Caco-2 (cell line): ENCODE measurements around the gene NFATC1. TPM values are rescaled to one million over a fixed set of nuclear protein-coding genes. Genes with fewer than 3 reads are reported as not detected.

Source experiments
- BruUV-seq: library from RNA; stranded (reverse); fragments of 400-500 nt; replicated peaks from 2 replicates; lab custom pipeline; 2021; lab: Mats Ljungman, UMichigan
- CTCF ChIA-PET: fragments of 300-600 bp; sonication (Branson Sonifier 250); formaldehyde crosslinking; loops from one replicate; lab custom pipeline; 2022; ENCODE audit warnings: antibody characterized with exemption; lab: Charles Lee
- POLR2A ChIA-PET: fragments of 300-600 bp; sonication (Branson Sonifier 250); formaldehyde crosslinking; loops from one replicate; lab custom pipeline; 2022; ENCODE audit warnings: antibody characterized with exemption; lab: Charles Lee
- DNase-seq, 2 experiments: peaks; one replicate each; pipeline versions ENCODE4 v3.0.0 to v3.0.0-alpha.2; 2020 to 2022
- H3K27me3 ChIP-seq: replicated peaks from 2 replicates; pipeline ENCODE4 v1.6.0; 2011; ENCODE audit warnings: low read length; ENCODE audit not compliant: control insufficient read depth, insufficient read depth
- H3K36me3 ChIP-seq: 2 replicates; pipeline ENCODE4 v1.5.1; 2011; ENCODE audit warnings: low read length; ENCODE audit not compliant: control insufficient read depth, insufficient read depth
- H3K4me1 ChIP-seq: fragments of 250-450 bp; sonication (Bioruptor Pico); 2 replicates; pipeline ENCODE4 v1.5.1; 2020; ENCODE audit warnings: mild to moderate bottlenecking
- H3K4me3 ChIP-seq: 2 replicates; pipeline ENCODE4 v1.5.1; 2011; ENCODE audit warnings: low read depth, mild to moderate bottlenecking, control low read depth, low read length
- H3K9me3 ChIP-seq: fragments of 250-450 bp; sonication (Bioruptor Pico); 2 replicates; pipeline ENCODE4 v1.5.1; 2020; ENCODE audit warnings: mild to moderate bottlenecking, moderate library complexity
- H3K27ac Mint-ChIP-seq: one replicate; pipeline ENCODE4 v1.8.0; 2022; ENCODE audit warnings: mixed read lengths; ENCODE audit not compliant: unreplicated experiment
- H3K27me3 Mint-ChIP-seq: one replicate; pipeline ENCODE4 v1.8.0; 2022; ENCODE audit warnings: mixed read lengths; ENCODE audit not compliant: insufficient read depth, unreplicated experiment
- H3K36me3 Mint-ChIP-seq: one replicate; pipeline ENCODE4 v1.8.0; 2022; ENCODE audit warnings: mild to moderate bottlenecking, mixed read lengths; ENCODE audit not compliant: insufficient read depth, unreplicated experiment
- H3K4me1 Mint-ChIP-seq: one replicate; pipeline ENCODE4 v1.8.0; 2022; ENCODE audit warnings: low read depth, mixed read lengths; ENCODE audit not compliant: unreplicated experiment
- H3K4me3 Mint-ChIP-seq: one replicate; pipeline ENCODE4 v1.8.0; 2022; ENCODE audit warnings: mild to moderate bottlenecking, moderate library complexity, mixed read lengths; ENCODE audit not compliant: unreplicated experiment
- H3K9me3 Mint-ChIP-seq: one replicate; pipeline ENCODE4 v1.8.0; 2022; ENCODE audit warnings: mixed read lengths; ENCODE audit not compliant: unreplicated experiment
- CTCF ChIP-seq, 2 experiments: fragments of 200-600 bp in 1 of 2; IDR thresholded peaks; 1 replicate in 1 of 2; 2 replicates in 1 of 2; pipeline versions ENCODE4 v1.5.1 to v1.8.0; 2011 to 2022; ENCODE audit warnings: antibody characterized with exemption in 1 of 2, control low read depth in 1 of 2, inconsistent platforms in 1 of 2, low read depth in 1 of 2, low read length in 1 of 2, mild to moderate bottlenecking in 1 of 2, moderate library complexity in 1 of 2; ENCODE audit not compliant: insufficient read depth in 1 of 2, severe bottlenecking in 1 of 2, unreplicated experiment in 1 of 2
- intact Hi-C: fragments of 100-400 bp; cut with micrococcal nuclease; formaldehyde crosslinking; loops from one replicate; pipeline ENCODE4 v1.10.0; 2022; ENCODE audit not compliant: unreplicated experiment
- total RNA-seq: library from RNA; stranded (reverse); gene quantifications from 2 replicates; pipeline ENCODE4 v1.2.3, GENCODE V29; 2022

NFATC1 gene
- total RNA-seq, 1 experiment from 2014 or later: 0.66 TPM

- Mint-ChIP-seq H3K4me1 (no peaks in the 10 kb centered on the region), H3K9me3 (no peaks in the 10 kb centered on the region), H3K27me3 (no peaks in the 10 kb centered on the region), H3K4me3 (no peak overlapping the region), H3K27ac (no peak overlapping the region), H3K36me3 (no peaks in the 10 kb centered on the region)
- TF ChIP-seq CTCF (IDR thresholded peaks at IDR 0.05; ENCODE audit: insufficient read depth in 1 of 2, low read depth in 1 of 2, low read length in 1 of 2, severe bottlenecking in 1 of 2, unreplicated experiment in 1 of 2): no peak
- Histone ChIP-seq H3K36me3 (no peaks in the 10 kb centered on the region), H3K4me3 (no peak overlapping the region), H3K27me3 (no peaks in the 10 kb centered on the region), H3K9me3 (no peaks in the 10 kb centered on the region), H3K4me1 (no peaks in the 10 kb centered on the region)
- intact Hi-C loops: no loop called here
- no peak for DNase-seq
- ChIA-PET POLR2A (no interaction called here), CTCF (no interaction called here)
- no TSS peak for BruUV-seq
Observed at GRCh38 chr18:79525556-79526467, 130.1 kb downstream of the NFATC1 start.

- intact Hi-C loops: no loop called here
- no peak overlapping the region for H3K4me3 ChIP-seq
- TF ChIP-seq CTCF (IDR thresholded peaks at IDR 0.05; ENCODE audit: insufficient read depth in 1 of 2, low read depth in 1 of 2, low read length in 1 of 2, severe bottlenecking in 1 of 2, unreplicated experiment in 1 of 2): no peak
- no TSS peak for BruUV-seq
- ChIA-PET CTCF (no interaction called here), POLR2A (no interaction called here)
- no peaks in the 10 kb centered on the region for H3K36me3 Mint-ChIP-seq
- H3K4me3 Mint-ChIP-seq: no peak overlapping the region
- no peaks in the 10 kb centered on the region for H3K9me3 ChIP-seq
- H3K27me3 Mint-ChIP-seq: peaks cover 3% of the 10 kb centered on the region
- H3K27ac Mint-ChIP-seq: no peak overlapping the region
- no peaks in the 10 kb centered on the region for H3K4me1 ChIP-seq
- no peak for DNase-seq
- H3K27me3 ChIP-seq: no peaks in the 10 kb centered on the region
- H3K9me3 Mint-ChIP-seq: no peaks in the 10 kb centered on the region
- no peaks in the 10 kb centered on the region for H3K4me1 Mint-ChIP-seq
- no peaks in the 10 kb centered on the region for H3K36me3 ChIP-seq
Observed at GRCh38 chr18:79526468-79527460, 131.0 kb downstream of the NFATC1 start.

DNA sequence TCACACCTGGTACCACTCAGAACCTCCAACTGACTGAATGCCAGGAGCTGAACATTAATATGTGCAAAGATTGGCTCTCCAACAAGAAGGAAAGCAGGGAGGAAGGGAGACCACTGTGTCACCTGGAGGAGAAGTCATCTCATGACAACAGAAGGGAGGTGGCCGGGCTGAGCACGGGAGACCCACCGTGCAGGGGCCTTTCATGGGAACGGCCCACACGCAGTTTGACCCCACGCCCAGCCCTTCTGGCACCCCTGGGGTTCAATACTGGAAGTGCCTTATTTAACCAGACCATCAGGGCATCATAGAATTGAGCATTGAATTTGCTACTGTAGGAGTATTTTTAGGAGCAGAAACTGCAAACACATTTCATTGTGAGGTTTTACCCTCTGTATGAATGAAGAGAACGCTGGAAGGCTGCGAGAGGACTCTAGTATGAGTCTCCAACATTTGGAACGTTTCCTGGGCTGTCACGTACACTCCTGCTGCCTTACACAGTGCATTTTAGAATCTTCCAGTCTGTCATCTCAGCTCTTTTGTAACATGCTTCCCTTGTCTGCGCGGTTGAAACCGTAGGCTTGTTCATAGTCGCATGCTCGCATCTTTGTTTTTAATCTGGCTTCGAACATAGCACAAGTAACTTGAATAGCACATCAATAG lies 132.1 kb downstream of the NFATC1 start:
- ChIA-PET POLR2A (no interaction called here), CTCF (no interaction called here)
- Mint-ChIP-seq H3K4me3 (no peak overlapping the region), H3K9me3 (no peaks in the 10 kb centered on the region), H3K36me3 (no peaks in the 10 kb centered on the region), H3K27ac (no peak overlapping the region), H3K27me3 (peaks cover 6% of the 10 kb centered on the region), H3K4me1 (no peaks in the 10 kb centered on the region)
- Histone ChIP-seq H3K36me3 (no peaks in the 10 kb centered on the region), H3K9me3 (no peaks in the 10 kb centered on the region), H3K4me1 (no peaks in the 10 kb centered on the region), H3K4me3 (no peak overlapping the region), H3K27me3 (no peaks in the 10 kb centered on the region)
- DNase-seq: no peak
- BruUV-seq: no TSS peak
- no peak for TF ChIP-seq CTCF (IDR thresholded peaks at IDR 0.05; ENCODE audit: insufficient read depth in 1 of 2, low read depth in 1 of 2, low read length in 1 of 2, severe bottlenecking in 1 of 2, unreplicated experiment in 1 of 2)
- intact Hi-C loops: loop anchor here (1.0 kb wide), 1 partner anchor 147 kb away; no protein-coding TSS in a partner anchor
